ENCODE data around the gene FCGR2B. TPM values are rescaled to one million over a fixed set of nuclear protein-coding genes. Genes with fewer than 3 reads are reported as not detected.
A peak's percentile ranks its signal among the peaks of the same experiment; 100 is the strongest.

Gene FCGR2B
- total RNA-seq, 1 experiment from 2014 or later, result not detected

- H3K4me1 ChIP-seq (ENCODE audit: insufficient read depth, low read length), result peaks cover 77% of the 10 kb centered on the region
- intact Hi-C loops (cut with micrococcal nuclease), result no loop called here
- no peaks in the 10 kb centered on the region for H3K27me3 ChIP-seq (ENCODE audit: low read length)
- TF ChIP-seq CTCF (conservative IDR thresholded peaks at IDR 0.05; ENCODE audit: low read depth, low read length) (no peak), EZH2 (IDR thresholded peaks at IDR 0.05; ENCODE audit: low read length, unreplicated experiment) (no peak), EZH2phosphoT487 (IDR thresholded peaks at IDR 0.05; ENCODE audit: borderline replicate concordance, low read length) (no peak)
- H3K79me2 ChIP-seq (ENCODE audit: low read length), result peaks cover 23% of the 10 kb centered on the region
- H3K36me3 ChIP-seq (ENCODE audit: low read depth, low read length), result no peaks in the 10 kb centered on the region
- CTCF ChIA-PET, result interaction anchor here (1.3 kb wide), 1 partner anchor 14 kb away, joined by 5 read pairs; no protein-coding TSS in a partner anchor
- H3K4me2 ChIP-seq (ENCODE audit: low read length), result peak overlapping the region; percentile 99
- H3K4me3 ChIP-seq (ENCODE audit: low read length), result peak overlapping the region; percentile 85
- peak overlapping the region; percentile 85 for H3K9ac ChIP-seq (ENCODE audit: low read length)
- BruUV-seq (replicated peaks), result TSS peak; percentile 83
- DNase-seq, result peak; percentile 26
- peak overlapping the region; percentile 67 for H2AFZ ChIP-seq (ENCODE audit: low read length)
- H3K9me2 ChIP-seq (replicated peaks; ENCODE audit: low read length), result no peaks in the 10 kb centered on the region
- POLR2A ChIA-PET (ENCODE audit: unreplicated experiment), result interaction anchor here (1.1 kb wide), 1 partner anchor 11 kb away, joined by 4 read pairs; no protein-coding TSS in a partner anchor
- H3K9me3 ChIP-seq (ENCODE audit: low read length), result no peaks in the 10 kb centered on the region
- H4K20me1 ChIP-seq (ENCODE audit: low read length), result no peaks in the 10 kb centered on the region
- ATAC-seq, result no peak
- peak overlapping the region; percentile 67 for H3K27ac ChIP-seq (ENCODE audit: low read length)
- no peaks in the 10 kb centered on the region for H3F3A ChIP-seq (ENCODE audit: low read length, unreplicated experiment)
These were observed 64.4 kb downstream of the FCGR2B start for GRCh38 chr1:161727256-161727924.

Other genes with a start within 250 kb of the FCGR2B start
- 0.73 and 0.98 TPM in 2 replicates for gene FCGR2A, start 157.7 kb upstream of the FCGR2B start, total RNA-seq (2014; rRNA removed)
- 3.8 and 4.3 TPM in 2 replicates for gene HSPA6, start 138.6 kb upstream of the FCGR2B start, total RNA-seq (2014; rRNA removed)
- gene FCGR3A, start 113.3 kb upstream of the FCGR2B start, total RNA-seq (2014; rRNA removed), result not detected in 2 replicates
- gene FCGR3B, start 32.0 kb upstream of the FCGR2B start, total RNA-seq (2014; rRNA removed), result not detected in 2 replicates
- not detected in 2 replicates for gene FCRLA, start 44.1 kb downstream of the FCGR2B start, total RNA-seq (2014; rRNA removed)
- 10.2 and 12.7 TPM in 2 replicates for gene FCRLB, start 58.4 kb downstream of the FCGR2B start, total RNA-seq (2014; rRNA removed)
- gene DUSP12, start 86.6 kb downstream of the FCGR2B start, total RNA-seq (2014; rRNA removed), result 82.2 and 97.6 TPM in 2 replicates
- 19.2 and 19.7 TPM in 2 replicates for gene ATF6, start 103.2 kb downstream of the FCGR2B start, total RNA-seq (2014; rRNA removed)

All from PC-3 (cell line).